HEK293 (cell line): ENCODE measurements around the gene STAT5B.

Source experiments
- BCL11A ChIP-seq: fragments of 450-650 bp; formaldehyde crosslinking; IDR thresholded peaks from 2 replicates; pipeline ENCODE4 v1.5.1; 2016; ENCODE audit warnings: low read depth, missing biosample characterization, missing genetic modification characterization
- HOXA7 ChIP-seq: sonication (generic); formaldehyde crosslinking; IDR thresholded peaks from 2 replicates; pipeline ENCODE4 v1.8.1; 2022; ENCODE audit warnings: missing genetic modification reagents, borderline replicate concordance
- ZNF146 ChIP-seq: fragments of 450-650 bp; formaldehyde crosslinking; IDR thresholded peaks from 2 replicates; pipeline ENCODE4 v1.5.1; 2016; ENCODE audit warnings: missing biosample characterization, missing genetic modification characterization
- ZNF24 ChIP-seq: fragments of 450-650 bp; formaldehyde crosslinking; IDR thresholded peaks from 2 replicates; pipeline ENCODE4 v1.5.1; 2016; ENCODE audit warnings: missing biosample characterization, missing genetic modification characterization
- ZNF274 ChIP-seq, 2 experiments: fragments of 200-500 bp in 1 of 2; fragments of 450-650 bp in 1 of 2; sonication (Bioruptor generic) in 1 of 2; formaldehyde crosslinking in 1 of 2; IDR thresholded peaks; 2 replicates each; pipeline versions ENCODE4 v1.5.1 to v1.6.1; 2014 to 2016; ENCODE audit warnings: borderline replicate concordance in 1 of 2, inconsistent platforms in 1 of 2, low read length in 1 of 2, missing biosample characterization in 1 of 2, missing genetic modification characterization in 1 of 2
- ZNF350 ChIP-seq: fragments of 450-650 bp; formaldehyde crosslinking; IDR thresholded peaks from 2 replicates; pipeline ENCODE4 v1.5.0; 2017; ENCODE audit warnings: missing biosample characterization, mild to moderate bottlenecking, missing genetic modification characterization
- ZNF423 ChIP-seq: fragments of 450-650 bp; formaldehyde crosslinking; IDR thresholded peaks from 2 replicates; pipeline ENCODE4 v1.5.1; 2016; ENCODE audit warnings: missing biosample characterization, missing genetic modification characterization
- TF ChIP-seq, protein P1 (sequence below): fragments of 450-650 bp; formaldehyde crosslinking; IDR thresholded peaks from 2 replicates; pipeline ENCODE4 v1.5.1; 2016; ENCODE audit warnings: missing biosample characterization, missing genetic modification characterization
- TF ChIP-seq, protein P2 (sequence below): fragments of 450-650 bp; formaldehyde crosslinking; IDR thresholded peaks from 2 replicates; pipeline ENCODE4 v1.5.1; 2016; ENCODE audit warnings: missing biosample characterization, missing genetic modification characterization
- TF ChIP-seq, protein P3 (sequence below): IDR thresholded peaks from 2 replicates; pipeline ENCODE4 v1.6.1; 2011; ENCODE audit warnings: mild to moderate bottlenecking, low read depth, low read length, borderline replicate concordance

DNA sequence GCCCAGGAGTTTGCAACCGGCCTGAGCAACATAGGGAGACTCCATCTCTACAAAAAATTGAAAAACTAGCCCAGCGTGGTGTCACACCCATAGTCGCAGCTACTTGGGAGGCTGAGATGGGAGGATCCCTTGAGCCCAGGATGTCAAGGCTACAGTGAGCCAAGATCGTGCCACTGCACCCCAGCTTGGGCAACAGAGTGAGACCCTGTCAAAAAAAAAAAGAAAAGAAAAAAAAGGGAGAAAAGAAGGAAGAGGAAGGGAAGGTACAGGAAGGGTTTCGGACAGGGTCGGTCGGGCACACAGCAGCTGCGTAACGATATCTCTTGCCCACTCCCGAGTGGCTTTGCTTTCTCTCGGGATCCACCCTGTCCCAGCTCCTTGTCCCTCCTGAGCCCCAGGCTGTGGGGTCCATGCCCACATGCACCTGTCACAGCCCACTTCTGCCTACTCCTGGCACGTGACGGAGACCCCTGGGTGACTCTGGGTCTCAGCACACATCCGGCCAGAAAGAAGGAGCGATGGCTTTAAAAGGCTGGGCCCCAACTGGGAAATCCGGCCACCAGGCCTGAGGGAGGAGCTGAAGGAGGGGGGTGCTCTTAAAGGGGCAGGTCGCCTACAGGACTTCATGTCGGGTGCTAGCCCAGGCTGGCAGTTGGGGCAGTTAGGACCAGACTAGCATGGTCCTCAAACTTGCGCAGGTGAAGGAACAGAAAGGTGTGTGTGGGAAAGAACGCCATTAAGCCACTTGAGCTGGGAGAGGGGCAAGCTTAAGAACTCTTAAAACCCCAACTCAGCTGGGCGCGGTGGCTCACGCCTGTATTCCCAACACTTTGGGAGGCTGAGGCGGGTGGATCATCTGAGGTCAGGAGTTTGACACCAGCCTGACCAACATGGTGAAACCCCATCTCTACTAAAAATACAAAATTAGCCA, 82.0 kb downstream of the STAT5B start, which contains the start of gene GHDC:
- TF ChIP-seq HOXA7 (CRISPR knock-in tag) (no peak), ZNF146 (tag by site-specific recombination) (no peak), ZNF423 (tag by site-specific recombination) (no peak), ZNF274 (IDR thresholded peaks at IDR 0.05; ENCODE audit: low read length) (no peak), ZNF274 (tag by site-specific recombination; IDR thresholded peaks at IDR 0.05; ENCODE audit: borderline replicate concordance) (no peak), BCL11A (no peak), ZNF24 (tag by site-specific recombination) (no peak), ZNF350 (no peak)
- TF ChIP-seq, protein P1, sequence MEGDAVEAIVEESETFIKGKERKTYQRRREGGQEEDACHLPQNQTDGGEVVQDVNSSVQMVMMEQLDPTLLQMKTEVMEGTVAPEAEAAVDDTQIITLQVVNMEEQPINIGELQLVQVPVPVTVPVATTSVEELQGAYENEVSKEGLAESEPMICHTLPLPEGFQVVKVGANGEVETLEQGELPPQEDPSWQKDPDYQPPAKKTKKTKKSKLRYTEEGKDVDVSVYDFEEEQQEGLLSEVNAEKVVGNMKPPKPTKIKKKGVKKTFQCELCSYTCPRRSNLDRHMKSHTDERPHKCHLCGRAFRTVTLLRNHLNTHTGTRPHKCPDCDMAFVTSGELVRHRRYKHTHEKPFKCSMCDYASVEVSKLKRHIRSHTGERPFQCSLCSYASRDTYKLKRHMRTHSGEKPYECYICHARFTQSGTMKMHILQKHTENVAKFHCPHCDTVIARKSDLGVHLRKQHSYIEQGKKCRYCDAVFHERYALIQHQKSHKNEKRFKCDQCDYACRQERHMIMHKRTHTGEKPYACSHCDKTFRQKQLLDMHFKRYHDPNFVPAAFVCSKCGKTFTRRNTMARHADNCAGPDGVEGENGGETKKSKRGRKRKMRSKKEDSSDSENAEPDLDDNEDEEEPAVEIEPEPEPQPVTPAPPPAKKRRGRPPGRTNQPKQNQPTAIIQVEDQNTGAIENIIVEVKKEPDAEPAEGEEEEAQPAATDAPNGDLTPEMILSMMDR (tag by site-specific recombination), result no peak
- TF ChIP-seq, protein P2, sequence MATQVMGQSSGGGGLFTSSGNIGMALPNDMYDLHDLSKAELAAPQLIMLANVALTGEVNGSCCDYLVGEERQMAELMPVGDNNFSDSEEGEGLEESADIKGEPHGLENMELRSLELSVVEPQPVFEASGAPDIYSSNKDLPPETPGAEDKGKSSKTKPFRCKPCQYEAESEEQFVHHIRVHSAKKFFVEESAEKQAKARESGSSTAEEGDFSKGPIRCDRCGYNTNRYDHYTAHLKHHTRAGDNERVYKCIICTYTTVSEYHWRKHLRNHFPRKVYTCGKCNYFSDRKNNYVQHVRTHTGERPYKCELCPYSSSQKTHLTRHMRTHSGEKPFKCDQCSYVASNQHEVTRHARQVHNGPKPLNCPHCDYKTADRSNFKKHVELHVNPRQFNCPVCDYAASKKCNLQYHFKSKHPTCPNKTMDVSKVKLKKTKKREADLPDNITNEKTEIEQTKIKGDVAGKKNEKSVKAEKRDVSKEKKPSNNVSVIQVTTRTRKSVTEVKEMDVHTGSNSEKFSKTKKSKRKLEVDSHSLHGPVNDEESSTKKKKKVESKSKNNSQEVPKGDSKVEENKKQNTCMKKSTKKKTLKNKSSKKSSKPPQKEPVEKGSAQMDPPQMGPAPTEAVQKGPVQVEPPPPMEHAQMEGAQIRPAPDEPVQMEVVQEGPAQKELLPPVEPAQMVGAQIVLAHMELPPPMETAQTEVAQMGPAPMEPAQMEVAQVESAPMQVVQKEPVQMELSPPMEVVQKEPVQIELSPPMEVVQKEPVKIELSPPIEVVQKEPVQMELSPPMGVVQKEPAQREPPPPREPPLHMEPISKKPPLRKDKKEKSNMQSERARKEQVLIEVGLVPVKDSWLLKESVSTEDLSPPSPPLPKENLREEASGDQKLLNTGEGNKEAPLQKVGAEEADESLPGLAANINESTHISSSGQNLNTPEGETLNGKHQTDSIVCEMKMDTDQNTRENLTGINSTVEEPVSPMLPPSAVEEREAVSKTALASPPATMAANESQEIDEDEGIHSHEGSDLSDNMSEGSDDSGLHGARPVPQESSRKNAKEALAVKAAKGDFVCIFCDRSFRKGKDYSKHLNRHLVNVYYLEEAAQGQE, result no peak
- TF ChIP-seq, protein P3, sequence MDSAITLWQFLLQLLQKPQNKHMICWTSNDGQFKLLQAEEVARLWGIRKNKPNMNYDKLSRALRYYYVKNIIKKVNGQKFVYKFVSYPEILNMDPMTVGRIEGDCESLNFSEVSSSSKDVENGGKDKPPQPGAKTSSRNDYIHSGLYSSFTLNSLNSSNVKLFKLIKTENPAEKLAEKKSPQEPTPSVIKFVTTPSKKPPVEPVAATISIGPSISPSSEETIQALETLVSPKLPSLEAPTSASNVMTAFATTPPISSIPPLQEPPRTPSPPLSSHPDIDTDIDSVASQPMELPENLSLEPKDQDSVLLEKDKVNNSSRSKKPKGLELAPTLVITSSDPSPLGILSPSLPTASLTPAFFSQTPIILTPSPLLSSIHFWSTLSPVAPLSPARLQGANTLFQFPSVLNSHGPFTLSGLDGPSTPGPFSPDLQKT, result peak; percentile 93
